HG02798 (cell line): Measurements from ENCODE around the gene WNT1.

Experiments
- ATAC-seq: cut with Tn5 transposase; IDR thresholded peaks from one replicate; pipeline ENCODE4 v1.9.1; 2021; ENCODE audit warnings: mild to moderate bottlenecking; ENCODE audit not compliant: unreplicated experiment, poor library complexity

The WNT1 gene

DNA sequence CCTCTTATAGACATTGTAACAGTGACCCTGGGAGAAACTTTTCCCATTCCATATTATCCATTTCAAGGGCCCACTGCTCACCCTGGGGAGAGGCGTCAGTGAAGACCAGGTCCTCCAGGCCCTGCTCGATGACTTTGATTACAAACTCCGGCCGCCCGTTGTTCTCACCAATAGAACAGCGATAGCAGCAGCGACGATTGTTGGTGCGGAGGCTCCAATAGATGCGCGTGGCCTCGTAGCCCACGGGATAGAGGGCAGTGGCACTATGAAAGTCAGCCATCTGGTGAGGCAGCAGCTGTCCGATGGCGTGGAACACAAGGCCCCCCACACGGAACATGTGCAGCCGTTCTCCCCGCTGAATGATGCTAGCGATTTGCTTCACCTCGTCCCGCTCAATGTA, 48.0 kb downstream of the WNT1 start:
- no peak for ATAC-seq

DNA sequence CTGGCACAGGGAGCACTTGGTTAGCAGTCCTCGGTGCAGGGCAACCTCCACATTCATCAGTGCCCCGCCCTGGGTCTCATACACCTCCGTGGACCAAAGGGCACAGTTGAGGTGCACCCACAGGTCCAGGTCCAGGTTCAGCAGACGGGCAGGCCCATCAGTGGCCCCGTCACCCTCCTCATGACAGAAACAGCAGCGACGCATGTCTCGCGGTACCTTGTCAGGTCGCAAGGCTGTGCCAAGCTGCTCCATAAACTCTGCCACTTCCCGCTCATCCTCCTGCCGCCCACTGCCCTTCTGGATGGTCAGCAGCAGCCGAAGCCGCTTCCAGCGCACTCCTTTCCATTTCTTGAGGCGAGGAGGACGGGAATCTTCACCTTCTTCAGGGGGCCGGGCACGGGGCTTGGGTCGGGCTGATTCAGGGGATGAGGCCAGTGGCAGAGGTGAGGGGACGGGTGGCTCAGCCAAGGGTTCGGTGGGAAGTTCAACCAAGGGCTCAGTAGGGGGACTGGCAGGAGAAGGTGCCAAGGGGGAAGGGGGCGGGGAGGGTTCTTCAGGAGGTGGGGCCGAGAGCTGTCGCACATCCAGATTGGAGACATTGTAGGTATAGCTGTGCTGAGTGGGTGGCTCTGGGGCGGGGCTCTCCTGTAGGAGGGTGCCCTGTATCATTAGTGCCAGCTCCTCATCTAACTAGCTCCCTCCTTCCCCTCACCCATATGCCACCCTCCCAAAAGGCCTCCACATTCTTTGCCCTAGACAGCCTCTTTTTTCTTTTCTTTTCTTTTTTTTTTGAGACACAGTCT, 48.8 kb downstream of the WNT1 start:
- ATAC-seq = no peak

DNA sequence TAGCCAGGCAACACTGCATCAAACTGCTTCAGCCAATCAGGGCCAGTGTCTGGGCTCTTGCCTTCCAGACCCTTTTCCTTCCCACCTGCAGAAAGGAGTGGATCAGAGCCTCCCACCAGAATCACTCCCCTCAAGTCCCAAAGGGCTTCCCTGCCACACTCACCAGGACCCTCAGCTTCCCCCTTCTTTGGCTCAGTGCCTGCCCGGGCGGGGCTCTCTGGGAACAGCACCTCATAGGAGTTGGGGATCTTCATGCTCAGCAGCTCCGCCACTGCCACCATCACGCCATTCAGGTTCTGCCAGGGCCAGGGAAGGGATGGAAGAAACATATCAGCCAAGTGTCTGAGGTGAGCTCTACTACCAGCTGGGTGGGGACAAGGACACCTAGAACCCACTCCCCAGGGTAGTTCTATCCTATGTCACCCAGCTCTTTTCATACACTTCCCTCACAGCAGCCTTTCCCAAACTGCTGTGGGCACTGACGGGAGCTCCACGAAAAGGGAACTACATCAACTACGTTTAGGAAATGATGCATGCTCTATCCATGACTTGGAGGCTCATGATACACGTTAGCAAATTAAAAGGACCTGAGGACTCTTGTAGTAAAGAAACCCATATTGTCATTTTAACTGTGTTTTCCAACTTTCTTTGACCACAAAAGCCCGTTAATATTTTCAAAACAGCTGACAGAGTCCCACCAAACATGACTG, 49.9 kb downstream of the WNT1 start:
- ATAC-seq = no peak

DNA sequence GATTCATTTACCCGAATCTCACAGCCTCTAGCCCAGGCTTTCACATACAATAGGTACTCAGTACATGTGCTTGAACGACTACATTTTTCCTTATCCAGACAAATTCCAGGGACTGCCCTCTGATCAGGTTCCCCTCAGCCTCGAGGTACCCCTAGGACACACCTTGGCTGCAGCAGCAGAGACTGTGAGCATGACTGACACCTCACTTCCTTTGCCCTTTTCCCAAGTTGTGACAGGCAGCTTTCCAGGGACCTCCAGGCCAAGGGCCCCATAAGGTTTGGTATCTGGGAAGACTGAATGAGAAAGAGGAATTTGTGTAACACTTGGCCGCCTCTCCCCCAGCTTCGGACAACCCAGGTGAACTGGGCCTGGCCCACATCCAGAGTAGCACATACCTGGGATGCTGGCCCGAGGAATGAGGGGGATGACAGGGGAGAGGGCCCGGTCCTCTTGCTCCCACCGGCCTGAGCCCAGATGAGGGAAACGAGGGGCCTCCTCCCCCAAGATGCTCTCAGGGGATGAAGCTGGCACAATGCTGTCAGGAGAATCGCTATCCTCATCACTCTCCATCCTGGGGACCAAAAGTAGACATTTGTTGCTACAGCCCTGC, 50.6 kb downstream of the WNT1 start:
- no peak for ATAC-seq

DNA sequence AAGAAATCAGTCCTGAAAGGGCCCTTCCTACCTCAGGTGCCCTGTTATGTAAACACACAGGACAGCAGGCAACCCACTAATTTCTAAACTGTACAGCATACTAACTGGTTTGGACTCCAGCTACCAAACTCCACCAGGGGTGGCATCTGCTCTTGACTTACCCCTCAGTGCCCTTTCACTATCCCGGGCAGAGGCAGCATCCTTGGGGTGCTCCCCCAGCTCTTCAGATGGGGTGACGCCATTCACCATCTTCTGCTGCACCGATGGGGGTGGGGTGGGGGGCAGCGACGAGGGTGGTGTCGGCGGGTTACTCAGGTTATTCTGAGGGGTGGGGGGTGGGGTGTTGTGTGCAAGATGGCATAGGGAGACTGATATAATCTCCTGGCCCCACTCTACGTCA, 52.0 kb downstream of the WNT1 start:
- no peak for ATAC-seq

DNA sequence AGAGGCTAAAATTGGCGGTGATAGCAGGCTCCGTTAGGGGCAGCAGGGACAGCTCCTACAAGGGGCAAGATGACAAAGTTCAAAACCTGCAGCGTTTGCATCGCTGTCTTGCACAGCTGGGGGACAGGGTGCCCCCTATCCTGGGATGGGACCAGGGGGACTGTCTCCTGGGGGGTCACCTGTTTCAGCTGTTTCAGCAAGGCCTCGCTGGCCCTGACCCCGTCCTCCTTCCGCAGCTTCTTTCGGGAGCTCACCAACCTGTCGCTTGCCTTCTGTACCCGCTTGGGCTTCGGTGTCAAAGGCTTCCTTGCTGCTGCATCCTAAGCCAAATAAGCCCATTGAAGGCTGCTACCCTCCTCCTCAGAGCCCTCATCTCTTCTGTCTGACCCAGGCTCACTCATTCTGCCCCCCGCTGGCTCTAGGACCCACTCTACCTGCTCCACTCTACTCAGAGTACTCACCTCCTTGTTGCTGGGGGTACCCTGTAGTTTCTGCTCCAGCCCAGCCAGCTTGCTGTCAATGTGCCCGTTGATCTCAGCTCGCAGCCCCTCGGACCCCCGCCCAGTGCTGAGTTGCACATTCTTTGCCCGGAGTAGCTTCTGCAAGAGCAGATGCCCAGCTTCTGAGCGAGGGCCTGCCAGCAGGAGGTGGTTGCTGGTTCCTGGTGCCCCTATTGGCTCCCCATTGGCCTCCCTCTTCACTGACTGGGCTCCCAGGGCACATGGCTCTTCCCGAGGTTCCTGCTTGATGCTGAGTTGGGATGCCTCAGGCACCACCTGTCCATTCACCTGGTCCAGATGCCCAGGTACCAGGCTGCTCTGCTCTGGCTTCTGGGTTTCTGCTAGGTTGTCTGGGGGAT, 52.8 kb downstream of the WNT1 start:
- no peak for ATAC-seq

DNA sequence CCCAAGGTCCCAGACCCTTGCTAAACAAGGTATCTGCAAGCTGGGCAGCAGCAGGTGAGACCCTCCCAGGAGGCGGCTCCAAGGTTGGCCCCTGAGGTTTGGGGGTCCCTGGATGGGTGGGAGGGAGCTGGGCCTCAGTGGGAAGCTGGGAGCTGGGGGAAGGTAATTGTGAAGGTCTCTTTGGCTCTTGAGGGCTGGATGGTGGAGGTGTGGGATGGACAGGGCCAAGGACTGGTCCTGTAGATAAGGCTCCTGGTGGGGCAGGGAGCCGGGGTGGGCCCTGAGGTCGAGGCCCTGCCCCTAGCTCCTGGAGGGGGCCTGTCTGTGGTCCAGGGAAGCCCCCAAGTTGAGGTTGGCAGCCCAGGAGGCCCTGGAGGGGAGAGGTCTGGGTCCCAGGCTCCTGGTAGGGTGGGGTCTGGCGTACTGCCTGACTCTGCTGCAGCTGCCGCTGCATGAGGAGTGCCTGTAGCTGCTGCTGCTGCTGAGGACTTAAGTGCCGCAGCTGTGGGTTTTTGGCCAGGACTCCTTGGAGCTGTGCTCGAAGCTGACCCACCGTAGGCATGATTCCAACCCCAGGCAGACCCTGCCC, 53.5 kb downstream of the WNT1 start:
- ATAC-seq = no peak
